Astrocyte (in vitro differentiated cells and primary cell): ENCODE results near the gene DOCK7. TPM values are rescaled to one million over a fixed set of nuclear protein-coding genes. Genes with fewer than 3 reads are reported as not detected.

ENCODE experiments used
- DNase-seq: peaks from one replicate; pipeline ENCODE4 v3.0.0-alpha.2; 2010; ENCODE audit warnings: low read depth
- FAIRE-seq: peaks from 2 replicates; lab custom pipeline; 2011; peaks lifted over from hg19 to GRCh38; lab: Jason Lieb, UNC
- H2AFZ ChIP-seq: 2 replicates; pipeline ENCODE4 v1.6.0; 2012; ENCODE audit warnings: low read depth, low read length, inconsistent platforms
- H3K27ac ChIP-seq: 2 replicates; pipeline ENCODE4 v1.5.1; 2011; ENCODE audit warnings: low read depth, low read length, inconsistent platforms
- H3K27me3 ChIP-seq: 2 replicates; pipeline ENCODE4 v1.6.0; 2011; ENCODE audit warnings: low read length, inconsistent platforms; ENCODE audit not compliant: insufficient read depth
- H3K36me3 ChIP-seq: 2 replicates; pipeline ENCODE4 v1.5.1; 2011; ENCODE audit warnings: low read length, inconsistent platforms; ENCODE audit not compliant: insufficient read depth
- H3K4me1 ChIP-seq: 2 replicates; pipeline ENCODE4 v1.5.1; 2011; ENCODE audit warnings: low read length, inconsistent platforms; ENCODE audit not compliant: insufficient read depth
- H3K4me2 ChIP-seq: 2 replicates; pipeline ENCODE4 v1.6.0; 2012; ENCODE audit warnings: low read length, inconsistent platforms
- H3K4me3 ChIP-seq: 2 replicates; pipeline ENCODE4 v1.5.1; 2011; ENCODE audit warnings: low read depth, mild to moderate bottlenecking, low read length, inconsistent platforms; ENCODE audit not compliant: insufficient read depth
- H3K79me2 ChIP-seq: 2 replicates; pipeline ENCODE4 v1.6.0; 2012; ENCODE audit warnings: mild to moderate bottlenecking, low read length, inconsistent platforms; ENCODE audit not compliant: insufficient read depth
- H3K9ac ChIP-seq: 2 replicates; pipeline ENCODE4 v1.6.0; 2012; ENCODE audit warnings: mild to moderate bottlenecking, low read length, inconsistent platforms
- H3K9me3 ChIP-seq: 2 replicates; pipeline ENCODE4 v1.5.1; 2012; ENCODE audit warnings: low read depth, mild to moderate bottlenecking, low read length, inconsistent platforms; ENCODE audit not compliant: insufficient read depth
- H4K20me1 ChIP-seq: 2 replicates; pipeline ENCODE4 v1.6.0; 2012; ENCODE audit warnings: low read length, inconsistent platforms; ENCODE audit not compliant: insufficient read depth
- H3K27ac Mint-ChIP-seq: one replicate; pipeline ENCODE4 v1.8.0; 2021; ENCODE audit warnings: mild to moderate bottlenecking, mixed read lengths; ENCODE audit not compliant: unreplicated experiment
- H3K27me3 Mint-ChIP-seq: one replicate; pipeline ENCODE4 v1.8.0; 2021; ENCODE audit warnings: low read depth, mixed read lengths; ENCODE audit not compliant: unreplicated experiment
- H3K36me3 Mint-ChIP-seq: one replicate; pipeline ENCODE4 v1.8.0; 2021; ENCODE audit warnings: low read depth, mixed read lengths; ENCODE audit not compliant: unreplicated experiment
- H3K4me1 Mint-ChIP-seq: one replicate; pipeline ENCODE4 v1.8.0; 2021; ENCODE audit warnings: low read depth, mixed read lengths; ENCODE audit not compliant: unreplicated experiment
- H3K4me3 Mint-ChIP-seq: one replicate; pipeline ENCODE4 v1.8.0; 2021; ENCODE audit warnings: mild to moderate bottlenecking, moderate library complexity, mixed read lengths; ENCODE audit not compliant: unreplicated experiment
- H3K9me3 Mint-ChIP-seq: one replicate; pipeline ENCODE4 v1.8.0; 2021; ENCODE audit warnings: mild to moderate bottlenecking, mixed read lengths; ENCODE audit not compliant: unreplicated experiment
- CTCF ChIP-seq: IDR thresholded peaks from 2 replicates; pipeline ENCODE4 v1.5.1; 2011; ENCODE audit warnings: low read depth, mild to moderate bottlenecking, inconsistent platforms, low read length, moderate library complexity; ENCODE audit not compliant: insufficient read depth
- EZH2 ChIP-seq: IDR thresholded peaks from 2 replicates; pipeline ENCODE4 v1.6.1; 2012; ENCODE audit warnings: mild to moderate bottlenecking, low read length, inconsistent platforms; ENCODE audit not compliant: insufficient read depth
- total RNA-seq: library from RNA; stranded (reverse); gene quantifications from 2 replicates; pipeline ENCODE4 v1.2.1, GENCODE V29; 2021

DOCK7 gene
- total RNA-seq, 1 donor from 2014 or later = 68.7 TPM

- no peaks in the 10 kb centered on the region for H3K9me3 Mint-ChIP-seq
- H3K27me3 ChIP-seq = no peaks in the 10 kb centered on the region
- peaks cover 6% of the 10 kb centered on the region for H3K36me3 ChIP-seq
- no peaks in the 10 kb centered on the region for H3K36me3 Mint-ChIP-seq
- H3K79me2 ChIP-seq = peaks cover 56% of the 10 kb centered on the region
- peak overlapping the region; percentile 99 for H3K27ac ChIP-seq
- peaks cover 10% of the 10 kb centered on the region for H4K20me1 ChIP-seq
- H3K9ac ChIP-seq = peak overlapping the region; percentile 99
- no peaks in the 10 kb centered on the region for H3K27me3 Mint-ChIP-seq
- DNase-seq (no peak), FAIRE-seq (no peak)
- H3K27ac Mint-ChIP-seq = no peak overlapping the region
- peak overlapping the region; percentile 91 for H2AFZ ChIP-seq
- H3K4me2 ChIP-seq = peak overlapping the region; percentile 90
- peak overlapping the region; percentile 89 for H3K4me3 Mint-ChIP-seq
- peaks cover 13% of the 10 kb centered on the region for H3K4me1 Mint-ChIP-seq
- H3K9me3 ChIP-seq = no peaks in the 10 kb centered on the region
- peaks cover 13% of the 10 kb centered on the region for H3K4me1 ChIP-seq
- TF ChIP-seq EZH2 = no peak
- TF ChIP-seq CTCF = no peak
- peak overlapping the region; percentile 82 for H3K4me3 ChIP-seq
Observed at GRCh38 chr1:62437273-62437940, 250.8 kb downstream of the DOCK7 start.

- Mint-ChIP-seq H3K9me3 (no peaks in the 10 kb centered on the region), H3K36me3 (no peaks in the 10 kb centered on the region), H3K4me1 (peaks cover 13% of the 10 kb centered on the region), H3K27ac (peak within 1 kb of the TSS; percentile 99), H3K27me3 (no peaks in the 10 kb centered on the region), H3K4me3 (peak within 1 kb of the TSS; percentile 89)
- peak within 1 kb of the TSS; percentile 95 for H2AFZ ChIP-seq
- peak; percentile 69 for FAIRE-seq
- TF ChIP-seq CTCF (no peak), EZH2 (peak; percentile 76)
- H3K79me2 ChIP-seq = peaks cover 48% of the 10 kb centered on the region
- H3K4me1 ChIP-seq = peaks cover 13% of the 10 kb centered on the region
- H4K20me1 ChIP-seq = peaks cover 10% of the 10 kb centered on the region
- peaks cover 1% of the 10 kb centered on the region for H3K36me3 ChIP-seq
- peak within 1 kb of the TSS; percentile 91 for H3K4me3 ChIP-seq
- no peaks in the 10 kb centered on the region for H3K9me3 ChIP-seq
- no peaks in the 10 kb centered on the region for H3K27me3 ChIP-seq
- DNase-seq = peak; percentile 100
- H3K4me2 ChIP-seq = peak within 1 kb of the TSS; percentile 90
- peak within 1 kb of the TSS; percentile 99 for H3K9ac ChIP-seq
- H3K27ac ChIP-seq = peak within 1 kb of the TSS; percentile 99
Observed at GRCh38 chr1:62436466-62437272, 251.5 kb downstream of the DOCK7 start, which contains the start of gene USP1. Gene USP1, plus strand, starts transcription at chr1:62437049. Its CDS starts 2,819 bp downstream, at chr1:62439868.
